Measurements from ENCODE around the gene TTC7B.

Gene TTC7B

DNA sequence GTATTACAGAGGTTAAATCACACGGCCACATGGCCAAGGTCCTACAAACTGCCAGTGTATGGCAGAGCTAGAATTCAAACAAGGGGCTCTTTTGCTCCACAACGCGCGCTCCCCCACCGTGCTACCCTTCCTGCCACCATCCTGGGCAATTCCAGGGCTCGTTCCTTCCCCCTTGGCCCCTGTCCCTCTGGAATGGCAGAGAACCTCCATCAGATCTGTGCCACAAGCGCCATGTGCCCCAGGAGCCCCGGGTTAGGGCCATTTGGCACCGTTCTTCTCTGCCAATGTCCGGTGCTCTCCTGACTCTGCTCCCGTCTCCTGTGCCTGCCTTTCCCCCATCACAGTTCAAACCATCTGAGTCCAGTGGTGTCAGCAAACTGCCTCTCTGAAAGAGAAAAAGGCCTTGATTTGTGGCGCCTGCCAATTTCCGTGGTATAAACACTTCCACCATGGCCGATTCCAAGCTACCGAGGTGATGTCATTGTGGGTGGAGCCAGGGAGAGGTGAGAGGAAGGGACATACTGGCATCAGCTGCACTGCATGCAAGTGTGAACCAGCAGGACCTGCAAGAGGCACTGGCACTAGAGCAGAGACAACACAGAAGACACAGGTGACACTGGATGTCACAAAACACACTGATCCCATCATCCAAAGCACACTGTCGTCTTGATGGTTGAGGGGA is 256.3 kb downstream of the TTC7B start:
- H3K4me3 ChIP-seq (ENCODE audit: low read depth, low read length) = no peak overlapping the region
- TF ChIP-seq, protein P1, sequence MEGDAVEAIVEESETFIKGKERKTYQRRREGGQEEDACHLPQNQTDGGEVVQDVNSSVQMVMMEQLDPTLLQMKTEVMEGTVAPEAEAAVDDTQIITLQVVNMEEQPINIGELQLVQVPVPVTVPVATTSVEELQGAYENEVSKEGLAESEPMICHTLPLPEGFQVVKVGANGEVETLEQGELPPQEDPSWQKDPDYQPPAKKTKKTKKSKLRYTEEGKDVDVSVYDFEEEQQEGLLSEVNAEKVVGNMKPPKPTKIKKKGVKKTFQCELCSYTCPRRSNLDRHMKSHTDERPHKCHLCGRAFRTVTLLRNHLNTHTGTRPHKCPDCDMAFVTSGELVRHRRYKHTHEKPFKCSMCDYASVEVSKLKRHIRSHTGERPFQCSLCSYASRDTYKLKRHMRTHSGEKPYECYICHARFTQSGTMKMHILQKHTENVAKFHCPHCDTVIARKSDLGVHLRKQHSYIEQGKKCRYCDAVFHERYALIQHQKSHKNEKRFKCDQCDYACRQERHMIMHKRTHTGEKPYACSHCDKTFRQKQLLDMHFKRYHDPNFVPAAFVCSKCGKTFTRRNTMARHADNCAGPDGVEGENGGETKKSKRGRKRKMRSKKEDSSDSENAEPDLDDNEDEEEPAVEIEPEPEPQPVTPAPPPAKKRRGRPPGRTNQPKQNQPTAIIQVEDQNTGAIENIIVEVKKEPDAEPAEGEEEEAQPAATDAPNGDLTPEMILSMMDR (IDR thresholded peaks at IDR 0.05; ENCODE audit: insufficient read depth, low read depth, low read length, missing control alignments) = no peak
- no peak for DNase-seq (ENCODE audit: low read depth)

DNA sequence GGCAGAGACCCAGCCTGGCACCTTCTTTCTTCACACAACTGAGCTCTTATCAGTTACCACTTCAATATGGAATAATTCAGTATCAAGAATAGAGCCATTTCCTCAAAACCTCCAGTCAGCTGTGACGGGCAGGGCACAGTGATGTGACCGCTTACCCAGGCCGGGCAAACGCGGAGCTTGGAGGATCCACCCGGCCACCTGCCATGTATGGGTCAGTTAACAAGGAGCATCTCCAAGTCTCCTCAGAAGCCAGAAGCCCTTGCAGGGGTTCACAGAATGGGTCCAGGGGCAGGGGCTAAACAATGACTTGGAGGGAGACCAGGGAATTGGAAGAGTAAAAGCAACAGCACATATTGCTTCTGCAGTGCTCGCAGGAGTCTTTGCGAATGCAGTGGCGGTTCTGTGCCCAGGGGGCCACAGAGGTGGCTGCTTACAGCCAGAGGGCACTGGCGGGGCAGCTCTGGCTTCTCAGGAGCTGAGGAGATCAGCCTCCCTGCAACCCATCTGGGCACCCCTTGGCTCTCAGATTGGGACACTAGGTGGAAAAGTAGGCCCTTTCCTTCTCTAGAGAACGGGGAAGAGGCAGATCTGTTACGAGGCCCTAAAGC is 257.1 kb downstream of the TTC7B start:
- TF ChIP-seq, protein P1 (IDR thresholded peaks at IDR 0.05; ENCODE audit: insufficient read depth, low read depth, low read length, missing control alignments) = no peak
- no peak overlapping the region for H3K4me3 ChIP-seq (ENCODE audit: low read depth, low read length)
- no peak for DNase-seq (ENCODE audit: low read depth)

DNA sequence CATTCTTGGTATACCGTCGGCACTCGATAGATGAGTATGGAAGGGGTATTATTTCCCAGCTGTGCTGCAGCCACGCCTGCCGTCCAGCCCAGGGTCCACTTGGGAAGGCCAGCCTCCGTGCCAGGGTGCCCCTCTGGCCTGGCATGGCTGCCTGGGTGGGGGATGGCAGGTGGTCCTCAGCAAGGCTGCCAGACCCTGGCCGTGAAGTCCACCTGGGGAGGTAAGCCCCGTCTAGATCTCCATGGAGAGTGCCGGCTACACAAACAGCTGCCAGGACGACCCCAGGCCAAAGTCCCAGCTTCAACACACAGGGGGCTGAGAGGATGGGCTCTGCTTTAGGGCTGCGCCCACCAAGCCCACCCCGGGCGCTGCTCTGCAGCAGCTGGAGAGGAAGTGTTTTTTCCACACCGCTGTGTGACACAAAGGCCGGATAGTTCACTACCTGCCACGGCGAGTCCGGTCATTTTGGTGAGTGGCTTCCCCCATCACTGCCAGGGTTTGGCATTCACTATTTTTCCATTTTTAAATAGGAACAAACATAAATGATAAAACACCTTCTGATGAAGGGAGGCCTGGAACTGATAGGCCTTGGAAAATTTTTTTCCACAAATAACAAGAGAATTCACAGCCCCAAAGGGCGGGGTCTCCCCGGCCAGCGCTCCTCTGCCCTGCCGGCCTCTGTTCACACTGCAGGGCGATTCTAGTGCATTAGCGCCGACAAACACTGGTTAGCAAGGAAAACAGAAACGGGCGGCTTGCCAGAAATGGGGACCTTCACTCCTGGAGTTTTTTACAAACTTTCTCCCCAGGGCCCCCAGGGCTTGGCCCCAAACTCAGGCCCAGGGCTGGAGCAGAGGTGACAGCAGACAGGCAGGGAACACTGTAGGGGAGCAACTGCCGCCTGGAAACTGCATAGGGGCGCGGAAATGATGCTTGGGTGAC is 257.9 kb downstream of the TTC7B start:
- TF ChIP-seq, protein P1 (IDR thresholded peaks at IDR 0.05; ENCODE audit: insufficient read depth, low read depth, low read length, missing control alignments) = no peak
- no peak overlapping the region for H3K4me3 ChIP-seq (ENCODE audit: low read depth, low read length)
- no peak for DNase-seq (ENCODE audit: low read depth)

DNA sequence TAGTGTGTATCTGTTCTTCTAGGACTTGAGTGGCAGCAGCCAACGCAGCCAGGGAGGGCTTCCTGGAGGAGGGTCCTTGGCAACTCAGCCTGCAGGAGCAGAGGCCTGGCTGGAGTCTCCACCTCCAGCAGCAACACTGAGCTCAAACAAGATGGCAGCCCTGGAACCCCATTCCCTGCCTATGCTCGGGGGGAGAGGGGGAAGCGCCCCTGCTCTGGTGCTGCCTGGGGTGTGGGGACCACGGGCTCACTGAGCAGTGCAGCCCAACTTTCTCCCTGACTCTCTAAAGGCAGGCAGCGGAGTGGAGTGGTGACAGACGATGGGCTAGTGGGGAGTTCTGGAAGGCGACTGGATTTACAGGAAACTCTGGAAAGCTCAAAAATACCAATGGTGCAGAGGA is 258.7 kb downstream of the TTC7B start:
- TF ChIP-seq, protein P1 (IDR thresholded peaks at IDR 0.05; ENCODE audit: insufficient read depth, low read depth, low read length, missing control alignments) = no peak
- DNase-seq (ENCODE audit: low read depth) = no peak
- H3K4me3 ChIP-seq (ENCODE audit: low read depth, low read length) = no peak overlapping the region

DNA sequence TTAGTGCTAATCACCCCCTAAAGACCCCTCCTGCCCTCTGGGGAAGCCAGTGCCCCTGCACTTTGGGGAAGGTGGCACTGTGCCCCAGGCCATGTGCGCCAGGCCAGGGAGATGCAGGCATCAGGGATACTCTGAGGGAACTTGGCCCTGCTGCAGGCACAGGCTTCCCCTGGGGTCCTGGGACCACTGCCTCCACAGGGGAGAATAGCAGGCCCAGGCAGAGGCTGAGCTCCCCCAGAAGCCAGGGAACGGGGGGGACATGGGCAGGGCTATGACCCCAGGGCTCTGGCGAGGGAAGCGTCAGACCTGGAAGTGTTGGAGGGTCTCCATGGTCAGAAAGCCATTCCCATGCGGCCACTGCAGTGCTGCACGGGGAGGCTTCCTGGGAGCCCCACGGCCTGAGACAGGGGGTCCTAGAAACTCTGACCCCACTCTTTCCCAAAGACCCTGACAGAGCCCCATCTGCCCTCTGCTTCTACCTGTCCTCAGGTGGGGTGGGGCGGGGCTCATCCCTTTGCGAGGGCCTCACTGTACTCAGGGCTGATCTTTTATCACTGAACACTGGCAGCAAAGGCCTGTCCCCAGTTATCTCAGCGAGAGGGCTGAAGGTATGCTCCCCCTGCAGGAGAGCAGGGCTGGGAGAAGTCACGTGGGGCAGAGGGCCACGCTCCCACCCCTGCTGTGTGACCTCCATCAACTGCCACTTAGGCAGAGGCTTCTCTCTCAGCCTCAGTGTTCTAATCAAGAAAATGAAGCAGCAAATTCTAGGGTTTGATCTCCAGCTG is 259.4 kb downstream of the TTC7B start:
- no peak overlapping the region for H3K4me3 ChIP-seq (ENCODE audit: low read depth, low read length)
- DNase-seq (ENCODE audit: low read depth) = no peak
- TF ChIP-seq, protein P1 (IDR thresholded peaks at IDR 0.05; ENCODE audit: insufficient read depth, low read depth, low read length, missing control alignments) = no peak

DNA sequence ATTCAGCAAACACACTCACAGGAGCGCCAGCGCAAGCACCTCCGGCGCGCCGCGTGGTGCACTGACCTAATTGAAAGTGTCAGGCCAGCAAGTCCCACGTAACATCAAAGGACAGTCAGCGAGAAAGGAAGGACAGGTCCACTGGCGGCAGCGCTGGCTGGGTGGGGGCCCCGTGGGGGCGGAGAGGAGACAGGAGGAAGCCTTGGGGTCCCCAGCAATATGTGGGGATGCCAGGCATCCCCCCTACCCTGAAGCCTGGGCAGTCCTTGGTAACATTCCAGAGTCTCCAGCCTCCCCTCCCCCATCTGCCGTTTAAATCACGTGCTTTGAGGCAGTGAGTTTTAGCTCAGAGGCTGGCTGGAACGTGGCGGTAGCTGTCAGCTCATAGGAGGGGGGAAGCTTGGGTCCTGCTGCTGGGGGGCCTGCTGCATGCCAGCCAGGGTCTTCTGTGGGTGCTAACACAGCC is 260.2 kb downstream of the TTC7B start:
- TF ChIP-seq, protein P1 (IDR thresholded peaks at IDR 0.05; ENCODE audit: insufficient read depth, low read depth, low read length, missing control alignments) = no peak
- H3K4me3 ChIP-seq (ENCODE audit: low read depth, low read length) = no peak overlapping the region
- no peak for DNase-seq (ENCODE audit: low read depth)
